Measurements from ENCODE around the gene ANO1.

ANO1 gene

DNA sequence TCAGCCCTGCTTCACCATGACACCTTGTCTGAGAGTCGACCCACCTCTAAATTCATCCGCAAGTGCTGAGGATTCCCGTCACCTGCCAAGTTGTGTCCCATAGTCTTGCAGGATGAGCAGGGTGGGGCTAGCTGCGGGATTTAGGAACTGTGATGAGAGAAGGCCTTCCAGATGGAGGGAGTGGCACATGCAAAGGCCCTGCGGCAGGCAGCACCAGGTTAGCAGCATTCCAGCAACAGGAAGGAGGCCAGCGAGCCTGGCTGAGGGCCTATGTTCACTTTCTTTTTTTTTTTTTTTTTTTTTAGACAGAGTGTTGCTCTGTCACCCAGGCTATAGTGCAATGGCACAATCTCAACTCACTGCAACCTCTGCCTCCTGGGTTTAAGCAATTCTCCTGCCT is 31.8 kb downstream of the ANO1 start:
- H3K9ac ChIP-seq (ENCODE audit: low read length) = no peak overlapping the region
- no peaks in the 10 kb centered on the region for H3K9me2 ChIP-seq (replicated peaks; ENCODE audit: insufficient read depth, low read length)
- no peaks in the 10 kb centered on the region for H3K36me3 ChIP-seq (ENCODE audit: low read length)
- H4K20me1 ChIP-seq (ENCODE audit: low read depth, low read length) = no peaks in the 10 kb centered on the region
- H3K79me2 ChIP-seq (ENCODE audit: insufficient read depth, low read length) = no peaks in the 10 kb centered on the region
- TF ChIP-seq, protein P1, sequence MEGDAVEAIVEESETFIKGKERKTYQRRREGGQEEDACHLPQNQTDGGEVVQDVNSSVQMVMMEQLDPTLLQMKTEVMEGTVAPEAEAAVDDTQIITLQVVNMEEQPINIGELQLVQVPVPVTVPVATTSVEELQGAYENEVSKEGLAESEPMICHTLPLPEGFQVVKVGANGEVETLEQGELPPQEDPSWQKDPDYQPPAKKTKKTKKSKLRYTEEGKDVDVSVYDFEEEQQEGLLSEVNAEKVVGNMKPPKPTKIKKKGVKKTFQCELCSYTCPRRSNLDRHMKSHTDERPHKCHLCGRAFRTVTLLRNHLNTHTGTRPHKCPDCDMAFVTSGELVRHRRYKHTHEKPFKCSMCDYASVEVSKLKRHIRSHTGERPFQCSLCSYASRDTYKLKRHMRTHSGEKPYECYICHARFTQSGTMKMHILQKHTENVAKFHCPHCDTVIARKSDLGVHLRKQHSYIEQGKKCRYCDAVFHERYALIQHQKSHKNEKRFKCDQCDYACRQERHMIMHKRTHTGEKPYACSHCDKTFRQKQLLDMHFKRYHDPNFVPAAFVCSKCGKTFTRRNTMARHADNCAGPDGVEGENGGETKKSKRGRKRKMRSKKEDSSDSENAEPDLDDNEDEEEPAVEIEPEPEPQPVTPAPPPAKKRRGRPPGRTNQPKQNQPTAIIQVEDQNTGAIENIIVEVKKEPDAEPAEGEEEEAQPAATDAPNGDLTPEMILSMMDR (IDR thresholded peaks at IDR 0.05; ENCODE audit: insufficient read depth, low read length, poor library complexity, severe bottlenecking) = no peak
- no peak for TF ChIP-seq EZH2phosphoT487 (conservative IDR thresholded peaks at IDR 0.05; ENCODE audit: low read length)
- H3K4me2 ChIP-seq (ENCODE audit: low read depth, low read length, poor library complexity, severe bottlenecking) = no peak overlapping the region
- no peaks in the 10 kb centered on the region for H3K9me3 ChIP-seq (ENCODE audit: insufficient read depth, low read length)
- H3K27me3 ChIP-seq (ENCODE audit: low read length) = no peaks in the 10 kb centered on the region
- H3K27ac ChIP-seq (ENCODE audit: low read depth, low read length) = no peak overlapping the region
- no peaks in the 10 kb centered on the region for H3F3A ChIP-seq (ENCODE audit: insufficient read depth)
- H3K4me3 ChIP-seq (ENCODE audit: insufficient read depth, low read length, poor library complexity, severe bottlenecking) = no peak overlapping the region
- H2AFZ ChIP-seq (ENCODE audit: low read depth, low read length, severe bottlenecking) = no peak overlapping the region

GRCh38 chr11:70110538-70111055 is 32.5 kb downstream of the ANO1 start:
- Histone ChIP-seq H3K27me3 (ENCODE audit: low read length) (no peaks in the 10 kb centered on the region), H2AFZ (ENCODE audit: low read depth, low read length, severe bottlenecking) (no peak overlapping the region), H3K36me3 (ENCODE audit: low read length) (no peaks in the 10 kb centered on the region), H4K20me1 (ENCODE audit: low read depth, low read length) (no peaks in the 10 kb centered on the region), H3K4me2 (ENCODE audit: low read depth, low read length, poor library complexity, severe bottlenecking) (no peak overlapping the region), H3K9ac (ENCODE audit: low read length) (no peak overlapping the region), H3F3A (ENCODE audit: insufficient read depth) (no peaks in the 10 kb centered on the region), H3K27ac (ENCODE audit: low read depth, low read length) (no peak overlapping the region), H3K4me3 (ENCODE audit: insufficient read depth, low read length, poor library complexity, severe bottlenecking) (no peak overlapping the region), H3K9me2 (replicated peaks; ENCODE audit: insufficient read depth, low read length) (no peaks in the 10 kb centered on the region), H3K79me2 (ENCODE audit: insufficient read depth, low read length) (no peaks in the 10 kb centered on the region), H3K9me3 (ENCODE audit: insufficient read depth, low read length) (no peaks in the 10 kb centered on the region)
- TF ChIP-seq, protein P1 (IDR thresholded peaks at IDR 0.05; ENCODE audit: insufficient read depth, low read length, poor library complexity, severe bottlenecking) = no peak
- TF ChIP-seq EZH2phosphoT487 (conservative IDR thresholded peaks at IDR 0.05; ENCODE audit: low read length) = no peak

DNA sequence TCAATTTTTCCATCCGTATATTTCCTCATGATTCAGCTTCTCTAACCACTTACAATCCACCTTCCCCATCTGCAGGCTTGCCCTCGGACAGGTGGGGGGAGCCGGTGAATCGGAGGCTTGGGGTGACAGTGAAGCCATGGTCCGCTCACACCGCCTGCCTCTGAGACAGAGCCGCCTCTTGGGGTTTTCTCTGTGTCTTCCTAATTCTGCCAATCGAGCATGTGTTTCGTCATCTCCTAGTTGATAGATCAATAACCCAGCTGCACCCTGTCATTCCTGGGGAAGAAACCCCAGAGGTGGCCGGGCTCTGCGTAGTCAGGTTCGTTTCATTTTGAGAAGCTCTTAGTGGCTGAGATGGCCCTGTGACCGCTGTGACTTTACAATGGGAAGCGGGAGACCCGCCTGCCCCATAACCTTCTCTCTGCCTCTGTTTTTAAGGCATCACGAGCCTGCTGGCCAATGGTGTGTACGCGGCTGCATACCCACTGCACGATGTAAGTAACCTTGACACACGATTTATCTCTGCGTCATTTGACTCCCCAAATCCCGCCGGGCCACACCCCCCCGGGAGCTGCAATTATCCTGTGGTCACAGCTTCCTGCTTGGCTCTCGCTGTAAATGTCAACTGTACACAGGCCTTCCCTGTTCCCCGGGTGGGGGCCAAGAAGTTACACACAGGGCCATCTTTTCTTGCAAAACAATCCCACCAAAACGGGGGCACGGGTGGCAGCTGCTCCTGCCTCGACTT is 33.3 kb downstream of the ANO1 start:
- Histone ChIP-seq H4K20me1 (ENCODE audit: low read depth, low read length) (no peaks in the 10 kb centered on the region), H3K79me2 (ENCODE audit: insufficient read depth, low read length) (no peaks in the 10 kb centered on the region), H3K9me2 (replicated peaks; ENCODE audit: insufficient read depth, low read length) (no peaks in the 10 kb centered on the region), H3K4me3 (ENCODE audit: insufficient read depth, low read length, poor library complexity, severe bottlenecking) (no peak overlapping the region), H3K9ac (ENCODE audit: low read length) (no peak overlapping the region), H3K27me3 (ENCODE audit: low read length) (no peaks in the 10 kb centered on the region), H3K9me3 (ENCODE audit: insufficient read depth, low read length) (no peaks in the 10 kb centered on the region), H3K4me2 (ENCODE audit: low read depth, low read length, poor library complexity, severe bottlenecking) (no peak overlapping the region), H3K27ac (ENCODE audit: low read depth, low read length) (no peak overlapping the region), H3F3A (ENCODE audit: insufficient read depth) (no peaks in the 10 kb centered on the region), H3K36me3 (ENCODE audit: low read length) (no peaks in the 10 kb centered on the region), H2AFZ (ENCODE audit: low read depth, low read length, severe bottlenecking) (no peak overlapping the region)
- TF ChIP-seq EZH2phosphoT487 (conservative IDR thresholded peaks at IDR 0.05; ENCODE audit: low read length) = no peak
- TF ChIP-seq, protein P1 (IDR thresholded peaks at IDR 0.05; ENCODE audit: insufficient read depth, low read length, poor library complexity, severe bottlenecking) = no peak

All from SU-DHL-6 (cell line).